GM19025 (cell line): ENCODE measurements around the gene AP2A2.

Experiments used
- ATAC-seq: cut with Tn5 transposase; IDR thresholded peaks from one replicate; pipeline ENCODE4 v1.9.1; 2021; ENCODE audit warnings: mild to moderate bottlenecking, low read depth, moderate library complexity; ENCODE audit not compliant: unreplicated experiment

The AP2A2 gene

GRCh38 chr11:1051356-1052132 lies 125.9 kb downstream of the AP2A2 start:
- no peak for ATAC-seq

GRCh38 chr11:1052133-1053011 lies 126.7 kb downstream of the AP2A2 start:
- no peak for ATAC-seq

- ATAC-seq, result no peak
Measured at GRCh38 chr11:1053121-1053901, 127.6 kb downstream of the AP2A2 start.

- no peak for ATAC-seq
Measured at GRCh38 chr11:1054143-1055108, 128.8 kb downstream of the AP2A2 start.

- no peak for ATAC-seq
Measured at GRCh38 chr11:1055109-1055703, 129.5 kb downstream of the AP2A2 start.

- ATAC-seq, result no peak
Measured at GRCh38 chr11:1055990-1056771, 130.5 kb downstream of the AP2A2 start.

- ATAC-seq, result no peak
Measured at GRCh38 chr11:1057806-1058205, 132.1 kb downstream of the AP2A2 start.

- no peak for ATAC-seq
Measured at GRCh38 chr11:1059759-1060158, 134.1 kb downstream of the AP2A2 start.

GRCh38 chr11:1060410-1060809 lies 134.7 kb downstream of the AP2A2 start:
- ATAC-seq, result no peak

- ATAC-seq, result no peak
Measured at GRCh38 chr11:1060852-1061616, 135.4 kb downstream of the AP2A2 start.
